GM18505 (cell line): ENCODE data around the gene CLIC4.
"Not testable (repeated sequence)": the region's sequence is repeated elsewhere in the genome, so short reads cannot be mapped to it uniquely, and the experiment has no call there.

Experiments
- ATAC-seq: cut with Tn5 transposase; IDR thresholded peaks from one replicate; pipeline ENCODE4 v1.9.1; 2021; ENCODE audit not compliant: unreplicated experiment
- POLR2A ChIP-seq: IDR thresholded peaks from 4 replicates; pipeline ENCODE4 v1.6.1; 2011; ENCODE audit warnings: borderline replicate concordance; ENCODE audit not compliant: insufficient read depth, insufficient read length; ENCODE audit errors: extremely low read depth

Gene CLIC4

DNA sequence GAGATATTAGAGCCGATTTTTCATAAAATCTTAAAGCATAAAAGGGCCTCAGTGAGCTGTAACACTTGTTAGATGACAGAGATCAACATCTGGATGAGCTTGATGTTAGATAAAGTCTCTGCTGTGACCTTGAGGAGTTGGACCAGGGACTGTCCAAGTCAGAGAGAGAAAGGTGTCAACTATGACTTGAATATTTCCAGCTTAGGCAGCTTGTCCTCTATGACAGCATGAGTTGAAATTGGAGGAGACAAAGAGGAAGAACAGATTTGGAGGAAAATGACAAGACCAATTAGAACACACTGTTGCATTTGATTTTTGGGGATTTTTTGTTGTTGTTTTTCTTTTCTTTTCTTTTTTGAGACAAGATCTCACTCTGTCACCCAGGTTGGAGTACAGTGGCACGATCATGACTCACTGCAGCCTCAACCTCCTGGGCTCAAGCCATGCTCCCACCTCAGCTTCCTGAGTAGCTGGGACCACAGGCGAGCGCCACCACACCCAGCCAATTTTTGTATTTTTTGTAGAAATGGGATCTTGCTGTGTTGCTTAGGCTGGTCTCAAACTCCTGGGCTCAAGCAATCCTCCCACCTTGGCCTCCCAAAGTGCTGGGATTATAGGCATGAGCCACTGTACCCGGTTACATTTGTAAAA, 35.3 kb upstream of the CLIC4 start:
- no peak for TF ChIP-seq POLR2A

DNA sequence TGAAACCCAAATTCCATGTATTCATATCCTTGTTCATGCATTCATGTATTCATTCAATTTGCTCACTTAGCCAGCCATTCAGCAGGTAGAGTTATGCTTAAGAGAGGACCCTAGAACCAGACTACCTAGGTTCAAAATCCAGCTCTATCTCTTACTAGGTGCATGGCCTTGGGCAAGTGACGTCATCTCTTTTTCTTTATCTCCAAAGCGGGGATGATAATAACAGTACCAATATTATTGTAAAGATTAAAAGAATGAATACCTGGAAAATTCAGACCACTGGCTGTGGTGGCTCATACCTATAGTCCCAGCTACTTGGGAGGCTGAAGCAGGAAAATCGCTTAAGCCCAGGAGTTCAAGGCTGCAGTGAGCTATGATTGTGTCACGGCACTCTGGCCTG, 33.9 kb upstream of the CLIC4 start:
- TF ChIP-seq POLR2A, result no peak
- no peak for ATAC-seq

More for the DNA sequence above, 35.3 kb upstream of the CLIC4 start:
- no peak for ATAC-seq

GRCh38 chr1:24713176-24713575, 32.1 kb upstream of the CLIC4 start:
- ATAC-seq, result no peak
- TF ChIP-seq POLR2A, result no peak

GRCh38 chr1:24713736-24714135, 31.5 kb upstream of the CLIC4 start:
- TF ChIP-seq POLR2A, result no peak
- ATAC-seq, result no peak

DNA sequence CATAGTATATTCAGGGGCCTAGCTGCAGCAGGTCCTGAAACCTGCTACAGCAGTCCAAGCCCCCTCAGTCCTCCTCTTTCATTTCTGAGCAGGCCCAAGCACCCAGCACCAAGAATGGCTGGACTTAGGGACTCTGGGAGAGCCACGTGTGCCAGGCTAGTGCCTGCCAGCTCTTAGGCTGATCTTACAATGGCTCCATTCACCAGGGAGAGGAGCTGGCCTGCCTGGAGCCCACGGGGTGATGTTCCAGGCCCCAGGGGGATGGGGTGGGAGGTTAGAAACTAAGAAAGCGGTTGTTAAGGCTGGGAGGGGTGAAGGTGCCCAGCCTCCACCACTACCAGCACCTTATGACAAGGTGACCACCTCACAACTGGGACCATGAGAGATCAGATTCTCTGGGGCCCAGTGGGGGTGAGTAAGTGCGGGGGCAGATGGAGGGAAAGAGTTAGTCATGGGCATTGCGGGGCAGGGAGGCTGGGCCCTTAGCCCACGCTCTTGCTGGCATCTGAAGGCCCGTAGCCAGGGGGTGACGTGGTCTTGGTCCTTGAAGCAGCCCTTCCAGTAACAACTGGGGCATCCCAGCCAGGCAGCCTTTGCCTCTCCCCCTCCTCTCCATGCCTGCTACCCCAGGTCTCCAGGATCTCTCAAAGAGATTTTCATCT, 30.3 kb upstream of the CLIC4 start:
- no peak for ATAC-seq
- TF ChIP-seq POLR2A, result no peak

DNA sequence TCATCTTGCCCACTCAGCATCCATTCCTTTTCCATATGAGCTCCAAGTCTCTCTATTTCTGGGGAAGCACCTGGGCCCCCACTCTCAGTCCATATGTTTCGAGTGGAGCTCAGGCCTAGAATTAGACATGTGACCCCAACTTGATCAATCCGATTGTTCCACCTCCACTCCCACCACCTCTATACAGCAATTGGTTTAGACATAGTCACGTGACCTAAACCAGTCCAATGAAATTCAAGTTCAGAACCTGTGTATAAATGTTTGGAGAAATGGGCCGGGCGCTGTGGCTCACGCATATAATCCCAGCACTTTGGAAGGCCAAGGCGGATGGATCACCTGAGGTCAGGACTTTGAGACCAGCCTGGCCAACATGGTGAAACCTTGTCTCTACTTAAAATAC, 29.6 kb upstream of the CLIC4 start:
- TF ChIP-seq POLR2A, result no peak
- ATAC-seq, result no peak

- ATAC-seq, result no peak
- TF ChIP-seq POLR2A, result no peak
These were observed 27.2 kb upstream of the CLIC4 start for GRCh38 chr1:24717887-24718650.

DNA sequence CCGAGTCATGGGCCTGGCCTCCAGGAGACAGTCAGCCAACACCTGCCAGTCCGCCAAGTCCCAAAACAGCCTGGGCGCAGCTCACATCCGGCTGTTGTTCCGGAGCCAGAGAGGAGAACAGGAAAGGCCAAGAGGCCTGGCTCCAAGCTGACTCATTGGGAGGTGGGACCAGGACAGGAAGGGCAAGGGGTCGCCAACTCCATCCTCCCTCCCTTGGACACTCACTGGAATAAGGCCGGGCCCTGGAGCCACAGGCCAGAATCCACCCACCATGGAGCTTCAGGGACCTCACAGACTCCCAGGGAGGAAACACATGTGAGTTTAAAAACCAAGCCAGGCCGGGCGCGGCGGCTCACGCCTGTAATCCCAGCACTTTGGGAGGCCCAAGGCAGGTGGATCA, 25.1 kb upstream of the CLIC4 start:
- no peak for TF ChIP-seq POLR2A
- ATAC-seq, result no peak

GRCh38 chr1:24721533-24721932, 23.7 kb upstream of the CLIC4 start:
- no peak for TF ChIP-seq POLR2A
- no peak for ATAC-seq

GRCh38 chr1:24722073-24723035, 22.9 kb upstream of the CLIC4 start:
- not testable (repeated sequence) for ATAC-seq

GRCh38 chr1:24724345-24725208, 20.7 kb upstream of the CLIC4 start:
- no peak for TF ChIP-seq POLR2A
- ATAC-seq, result no peak

- no peak for ATAC-seq
These were observed 20.0 kb upstream of the CLIC4 start for GRCh38 chr1:24725209-24725651.

More at GRCh38 chr1:24725209-24725651, 20.0 kb upstream of the CLIC4 start:
- TF ChIP-seq POLR2A, result no peak
